Ectodermal cell (in vitro differentiated cells): ENCODE data around the gene MCM10.

ENCODE experiments used
- H3K27ac ChIP-seq: 2 replicates; pipeline ENCODE4 v1.7.0; 2013; ENCODE audit warnings: mild to moderate bottlenecking, low read depth, low read length; ENCODE audit not compliant: insufficient read depth, poor library complexity, severe bottlenecking
- H3K27me3 ChIP-seq: 2 replicates; pipeline ENCODE4 v1.7.0; 2013; ENCODE audit warnings: mild to moderate bottlenecking, low read length; ENCODE audit not compliant: insufficient read depth, control insufficient read depth, poor library complexity, severe bottlenecking
- H3K36me3 ChIP-seq: one replicate; pipeline ENCODE4 v1.7.0; 2013; ENCODE audit warnings: low read length; ENCODE audit not compliant: control insufficient read depth, insufficient read depth
- H3K4me1 ChIP-seq: one replicate; pipeline ENCODE4 v1.7.0; 2013; ENCODE audit warnings: low read length; ENCODE audit not compliant: control insufficient read depth, insufficient read depth
- H3K4me3 ChIP-seq: 2 replicates; pipeline ENCODE4 v1.7.0; 2013; ENCODE audit warnings: low read depth, low read length, control low read depth; ENCODE audit not compliant: insufficient read depth
- H3K9me3 ChIP-seq: 2 replicates; pipeline ENCODE4 v1.7.0; 2013; ENCODE audit warnings: mild to moderate bottlenecking, low read length, moderate library complexity; ENCODE audit not compliant: control insufficient read depth
- WGBS, 2 experiments: methylation state at CpG; one replicate each; pipeline ENCODE4 v1.1.7; 2013; ENCODE audit warnings: missing lambda C conversion rate in 2 of 2; 5-methylcytosine and 5-hydroxymethylcytosine counted together

The MCM10 gene

GRCh38 chr10:13213163-13213562 lies 51.8 kb downstream of the MCM10 start:
- Histone ChIP-seq H3K9me3 (no peaks in the 10 kb centered on the region), H3K4me1 (no peaks in the 10 kb centered on the region), H3K27me3 (no peaks in the 10 kb centered on the region), H3K27ac (no peak overlapping the region), H3K36me3 (peaks cover 29% of the 10 kb centered on the region), H3K4me3 (no peak overlapping the region)
- 95 to 97% methylated on average over 7 of the region's 7 CpGs for WGBS, 2 experiments

- Histone ChIP-seq H3K27me3 (no peaks in the 10 kb centered on the region), H3K27ac (no peak overlapping the region), H3K4me3 (no peak overlapping the region), H3K36me3 (no peaks in the 10 kb centered on the region), H3K9me3 (no peaks in the 10 kb centered on the region), H3K4me1 (no peaks in the 10 kb centered on the region)
- WGBS, 2 experiments, result 82 to 88% methylated on average over 3 to 4 of the region's 4 CpGs
Measured at GRCh38 chr10:13218878-13219277, 57.5 kb downstream of the MCM10 start.

DNA sequence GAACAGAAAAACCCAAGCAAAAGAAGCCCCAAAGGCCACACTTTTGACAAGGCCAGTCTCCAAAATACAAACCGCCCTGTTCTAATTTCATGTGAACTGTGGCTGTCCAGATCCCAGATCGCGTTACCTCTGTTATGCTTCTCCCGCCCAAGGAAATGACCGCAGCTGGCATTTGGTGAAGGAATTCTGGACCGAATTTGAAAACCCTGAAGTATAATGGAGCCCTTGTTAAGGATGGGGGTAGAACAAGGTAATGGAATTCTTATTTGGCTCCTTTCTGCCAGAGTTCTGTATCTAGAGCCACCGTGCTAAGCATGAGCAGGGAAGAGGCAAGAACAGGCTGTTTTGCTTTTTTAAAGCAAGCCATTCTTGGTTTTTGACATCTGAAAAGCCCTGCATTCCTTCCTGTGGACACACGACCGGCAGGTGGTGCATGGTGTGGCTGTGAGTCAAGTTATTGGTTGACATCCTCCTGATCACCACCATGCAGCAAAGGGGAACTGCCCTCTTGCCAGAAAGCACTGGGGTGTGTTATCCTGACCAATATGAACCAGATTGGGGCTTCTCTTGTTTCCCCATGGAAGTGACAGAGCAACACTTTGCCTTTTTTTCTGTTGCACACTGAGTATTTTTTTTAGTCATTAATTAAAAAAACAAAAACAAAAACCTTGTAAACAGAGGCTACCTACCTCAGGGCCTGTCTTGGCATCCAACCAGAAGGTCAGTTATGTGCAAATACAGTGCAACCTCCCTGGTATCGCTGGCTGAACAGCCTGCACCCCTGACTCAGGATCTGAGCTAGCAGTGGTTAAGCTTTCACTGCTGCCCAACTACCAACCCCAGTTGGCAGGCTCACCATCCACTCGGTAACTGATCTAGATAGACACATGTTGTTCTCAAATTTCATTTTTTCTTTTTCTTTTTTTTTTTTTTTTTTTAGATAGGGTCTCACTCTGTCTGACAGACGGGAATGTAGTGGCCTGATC lies 58.6 kb downstream of the MCM10 start:
- H3K27me3 ChIP-seq, result no peaks in the 10 kb centered on the region
- no peaks in the 10 kb centered on the region for H3K4me1 ChIP-seq
- H3K36me3 ChIP-seq, result no peaks in the 10 kb centered on the region
- 70% methylated on average over 12 of the region's 12 CpGs for WGBS, 2 experiments
- H3K4me3 ChIP-seq, result no peak overlapping the region
- H3K9me3 ChIP-seq, result no peaks in the 10 kb centered on the region
- H3K27ac ChIP-seq, result no peak overlapping the region

DNA sequence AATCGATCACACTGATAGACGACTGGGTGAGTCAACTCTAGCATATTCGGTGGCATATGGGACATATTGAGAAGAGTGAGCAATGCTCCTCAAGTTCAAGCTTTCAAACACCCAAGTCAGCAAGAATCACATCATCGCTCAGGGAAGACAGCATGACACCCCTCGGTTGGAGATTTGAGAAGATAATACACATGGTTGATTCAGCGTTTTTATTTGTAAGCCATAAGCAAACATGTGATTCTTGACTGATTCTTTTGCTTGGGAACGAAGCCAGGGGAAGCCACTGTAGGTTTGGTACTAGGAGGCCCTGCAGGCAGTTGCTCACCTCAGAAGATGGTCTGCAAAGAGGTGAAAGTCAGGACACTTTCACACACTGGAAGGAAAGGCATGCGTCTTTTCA lies 60.2 kb downstream of the MCM10 start:
- WGBS, 2 experiments, result 94 to 96% methylated on average over 8 of the region's 8 CpGs
- Histone ChIP-seq H3K27me3 (no peaks in the 10 kb centered on the region), H3K4me3 (no peak overlapping the region), H3K36me3 (no peaks in the 10 kb centered on the region), H3K9me3 (no peaks in the 10 kb centered on the region), H3K27ac (no peak overlapping the region), H3K4me1 (no peaks in the 10 kb centered on the region)

DNA sequence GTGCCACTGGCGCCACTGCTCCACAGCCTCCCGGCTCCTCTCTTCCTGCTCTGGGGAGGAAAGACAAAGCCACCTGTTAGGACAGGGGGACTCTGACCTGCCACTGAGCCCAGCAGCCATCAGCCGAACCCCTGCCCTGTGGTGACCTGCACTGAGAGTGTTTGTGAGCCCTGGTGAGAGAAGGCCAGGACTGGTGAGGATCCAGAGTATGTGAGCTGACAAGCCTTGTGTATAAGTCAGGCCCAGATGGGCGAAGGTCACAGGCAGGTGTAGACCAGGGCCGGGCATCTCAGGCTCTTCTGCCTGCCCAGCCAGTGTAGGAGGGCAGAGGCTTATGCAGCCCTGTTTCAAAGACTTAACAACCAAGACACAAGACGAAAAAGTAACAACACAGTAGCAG lies 60.8 kb downstream of the MCM10 start:
- WGBS, 2 experiments, result 93 to 95% methylated on average over 6 of the region's 6 CpGs
- no peaks in the 10 kb centered on the region for H3K9me3 ChIP-seq
- no peak overlapping the region for H3K27ac ChIP-seq
- no peaks in the 10 kb centered on the region for H3K27me3 ChIP-seq
- H3K36me3 ChIP-seq, result no peaks in the 10 kb centered on the region
- no peaks in the 10 kb centered on the region for H3K4me1 ChIP-seq
- no peak overlapping the region for H3K4me3 ChIP-seq

DNA sequence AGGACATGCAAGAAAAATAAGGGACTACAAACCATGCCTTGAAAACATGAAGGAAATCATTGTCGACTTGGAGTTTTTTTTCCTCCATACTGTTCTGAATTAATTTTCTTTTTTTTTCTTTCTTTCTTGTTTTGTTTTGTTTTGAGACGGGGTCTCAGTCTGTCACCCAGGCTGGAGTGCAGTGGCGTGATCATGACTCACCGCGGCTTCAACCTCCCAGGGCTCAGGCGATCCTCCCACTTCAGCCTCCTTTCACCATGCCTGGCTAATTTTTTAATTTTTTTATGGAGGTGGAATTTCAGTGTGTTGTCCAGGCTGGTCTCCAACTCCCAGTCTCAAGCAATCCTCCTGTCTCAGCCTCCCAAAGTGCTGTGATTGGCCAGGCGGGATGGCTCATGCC lies 61.2 kb downstream of the MCM10 start:
- WGBS, 2 experiments, result 94 to 96% methylated on average over 7 of the region's 7 CpGs
- Histone ChIP-seq H3K9me3 (no peaks in the 10 kb centered on the region), H3K4me1 (no peaks in the 10 kb centered on the region), H3K4me3 (no peak overlapping the region), H3K27me3 (no peaks in the 10 kb centered on the region), H3K27ac (no peak overlapping the region), H3K36me3 (no peaks in the 10 kb centered on the region)

GRCh38 chr10:13223241-13223640 lies 61.9 kb downstream of the MCM10 start:
- Histone ChIP-seq H3K4me3 (no peak overlapping the region), H3K4me1 (no peaks in the 10 kb centered on the region), H3K27ac (no peak overlapping the region), H3K36me3 (no peaks in the 10 kb centered on the region), H3K27me3 (no peaks in the 10 kb centered on the region), H3K9me3 (no peaks in the 10 kb centered on the region)
- 94 to 96% methylated on average over 9 of the region's 9 CpGs for WGBS, 2 experiments

GRCh38 chr10:13224210-13224995 lies 63.0 kb downstream of the MCM10 start:
- Histone ChIP-seq H3K36me3 (no peaks in the 10 kb centered on the region), H3K27me3 (no peaks in the 10 kb centered on the region), H3K9me3 (no peaks in the 10 kb centered on the region), H3K4me1 (no peaks in the 10 kb centered on the region), H3K27ac (no peak overlapping the region), H3K4me3 (no peak overlapping the region)
- WGBS, 2 experiments, result 86% methylated on average over 11 of the region's 11 CpGs

GRCh38 chr10:13225601-13226000 lies 64.2 kb downstream of the MCM10 start:
- Histone ChIP-seq H3K36me3 (no peaks in the 10 kb centered on the region), H3K27ac (no peak overlapping the region), H3K9me3 (no peaks in the 10 kb centered on the region), H3K4me3 (no peak overlapping the region), H3K4me1 (no peaks in the 10 kb centered on the region), H3K27me3 (no peaks in the 10 kb centered on the region)
- WGBS, 2 experiments, result 80% methylated on average over 8 of the region's 8 CpGs

DNA sequence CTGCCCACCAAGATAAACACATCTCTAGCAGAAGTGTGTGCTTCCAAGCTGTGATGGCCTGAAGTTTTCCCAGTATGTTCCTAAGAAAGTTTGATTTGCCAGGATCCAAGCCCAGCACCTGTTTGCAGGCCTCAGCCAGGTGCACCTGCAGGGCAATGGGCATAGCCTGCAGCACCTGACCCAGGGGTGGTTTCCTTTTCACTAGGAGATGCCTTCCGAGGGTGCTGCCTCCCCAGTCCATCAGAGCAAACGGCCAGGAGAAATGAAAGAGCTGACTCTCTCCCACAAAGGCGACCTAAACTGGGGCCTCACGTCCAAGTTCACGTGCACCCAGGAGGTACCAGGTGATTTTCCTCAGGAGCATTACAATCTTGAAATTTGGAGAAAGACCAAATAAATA lies 65.7 kb downstream of the MCM10 start:
- H3K36me3 ChIP-seq, result no peaks in the 10 kb centered on the region
- no peak overlapping the region for H3K4me3 ChIP-seq
- no peaks in the 10 kb centered on the region for H3K27me3 ChIP-seq
- 94 to 96% methylated on average over 5 of the region's 5 CpGs for WGBS, 2 experiments
- H3K9me3 ChIP-seq, result no peaks in the 10 kb centered on the region
- H3K27ac ChIP-seq, result no peak overlapping the region
- H3K4me1 ChIP-seq, result peaks cover 2% of the 10 kb centered on the region
